Loucy (cell line): Measurements from ENCODE around the gene TET2.

ENCODE experiments used
- H2AFZ ChIP-seq: fragments of 200-600 bp; sonication (generic); 2 replicates; pipeline ENCODE4 v1.6.0; 2016; ENCODE audit warnings: antibody characterized with exemption, mild to moderate bottlenecking, low read length, moderate library complexity
- H3F3A ChIP-seq: fragments of 200-600 bp; 2 replicates; pipeline ENCODE4 v1.6.0; 2016; ENCODE audit warnings: antibody characterized with exemption, low read depth, mild to moderate bottlenecking
- H3K27me3 ChIP-seq: fragments of 200-600 bp; sonication (generic); 2 replicates; pipeline ENCODE4 v1.6.1; 2014; ENCODE audit warnings: low read length, mild to moderate bottlenecking; ENCODE audit not compliant: insufficient read depth, poor library complexity, severe bottlenecking
- H3K36me3 ChIP-seq: fragments of 200-600 bp; sonication (generic); 2 replicates; pipeline ENCODE4 v1.6.1; 2016; ENCODE audit warnings: low read length; ENCODE audit not compliant: insufficient read depth
- H3K4me1 ChIP-seq: fragments of 200-600 bp; sonication (generic); 2 replicates; pipeline ENCODE4 v1.5.1; 2014; ENCODE audit warnings: low read length, mild to moderate bottlenecking; ENCODE audit not compliant: insufficient read depth, poor library complexity, severe bottlenecking
- H3K4me2 ChIP-seq: fragments of 200-600 bp; sonication (generic); 2 replicates; pipeline ENCODE4 v1.6.0; 2014; ENCODE audit warnings: antibody characterized with exemption, low read length, low read depth, mild to moderate bottlenecking; ENCODE audit not compliant: poor library complexity, severe bottlenecking
- H3K4me3 ChIP-seq: fragments of 200-600 bp; sonication (generic); 2 replicates; pipeline ENCODE4 v1.5.1; 2014; ENCODE audit warnings: low read length, mild to moderate bottlenecking, mixed read lengths; ENCODE audit not compliant: poor library complexity, severe bottlenecking
- H3K79me2 ChIP-seq: fragments of 200-600 bp; sonication (generic); 2 replicates; pipeline ENCODE4 v1.6.1; 2014; ENCODE audit warnings: low read length; ENCODE audit not compliant: insufficient read depth
- H3K9ac ChIP-seq: fragments of 200-600 bp; sonication (generic); 2 replicates; pipeline ENCODE4 v1.6.0; 2014; ENCODE audit warnings: mild to moderate bottlenecking, low read depth, low read length, moderate library complexity; ENCODE audit not compliant: poor library complexity, severe bottlenecking
- H3K9me2 ChIP-seq: fragments of 200-600 bp; sonication (generic); replicated peaks from 2 replicates; pipeline ENCODE4 v1.6.1; 2016; ENCODE audit warnings: low read depth, low read length, mixed read lengths
- H3K9me3 ChIP-seq: fragments of 200-600 bp; sonication (generic); 2 replicates; pipeline ENCODE4 v1.6.1; 2014; ENCODE audit warnings: mild to moderate bottlenecking, antibody characterized with exemption, low read length, low read depth; ENCODE audit not compliant: insufficient read depth
- H4K20me1 ChIP-seq: fragments of 200-600 bp; sonication (generic); 2 replicates; pipeline ENCODE4 v1.6.0; 2014; ENCODE audit warnings: antibody characterized with exemption, low read length, mild to moderate bottlenecking; ENCODE audit not compliant: insufficient read depth, poor library complexity, severe bottlenecking
- CTCF ChIP-seq: fragments of 200-600 bp; sonication (generic); conservative IDR thresholded peaks from 2 replicates; pipeline ENCODE4 v1.5.1; 2014; ENCODE audit warnings: mild to moderate bottlenecking, antibody characterized with exemption, low read length
- EZH2phosphoT487 ChIP-seq: fragments of 200-600 bp; IDR thresholded peaks from 2 replicates; pipeline ENCODE4 v1.6.1; 2018; ENCODE audit warnings: antibody characterized with exemption, mild to moderate bottlenecking, moderate library complexity, borderline replicate concordance

Gene TET2

GRCh38 chr4:105181259-105181658 is 34.6 kb downstream of the TET2 start:
- H3F3A ChIP-seq = no peaks in the 10 kb centered on the region
- no peaks in the 10 kb centered on the region for H3K36me3 ChIP-seq
- H3K4me2 ChIP-seq = no peak overlapping the region

GRCh38 chr4:105182211-105182610 is 35.5 kb downstream of the TET2 start:
- no peaks in the 10 kb centered on the region for H3K36me3 ChIP-seq
- no peaks in the 10 kb centered on the region for H4K20me1 ChIP-seq
- H2AFZ ChIP-seq = no peak overlapping the region
- TF ChIP-seq CTCF = no peak
- TF ChIP-seq EZH2phosphoT487 = no peak
- H3K4me3 ChIP-seq = no peak overlapping the region
- H3F3A ChIP-seq = no peaks in the 10 kb centered on the region
- no peaks in the 10 kb centered on the region for H3K79me2 ChIP-seq
- H3K9me3 ChIP-seq = no peaks in the 10 kb centered on the region
- H3K27me3 ChIP-seq = no peaks in the 10 kb centered on the region
- H3K9ac ChIP-seq = no peak overlapping the region
- no peaks in the 10 kb centered on the region for H3K9me2 ChIP-seq
- no peak overlapping the region for H3K4me2 ChIP-seq
- peaks cover 10% of the 10 kb centered on the region for H3K4me1 ChIP-seq

More at GRCh38 chr4:105181259-105181658, 34.6 kb downstream of the TET2 start:
- H3K27me3 ChIP-seq = no peaks in the 10 kb centered on the region
- H3K79me2 ChIP-seq = no peaks in the 10 kb centered on the region
- H4K20me1 ChIP-seq = no peaks in the 10 kb centered on the region
- no peaks in the 10 kb centered on the region for H3K9me3 ChIP-seq
- H3K9me2 ChIP-seq = no peaks in the 10 kb centered on the region
- H2AFZ ChIP-seq = no peak overlapping the region
- H3K4me3 ChIP-seq = no peak overlapping the region
- no peak overlapping the region for H3K9ac ChIP-seq
- TF ChIP-seq CTCF = no peak
- no peak for TF ChIP-seq EZH2phosphoT487
- H3K4me1 ChIP-seq = peaks cover 10% of the 10 kb centered on the region

- H3K27me3 ChIP-seq = no peaks in the 10 kb centered on the region
- H3K4me2 ChIP-seq = peak overlapping the region; percentile 30
- H2AFZ ChIP-seq = peak overlapping the region; percentile 54
- no peak overlapping the region for H3K4me3 ChIP-seq
- peaks cover 10% of the 10 kb centered on the region for H3K4me1 ChIP-seq
- TF ChIP-seq EZH2phosphoT487 (no peak), CTCF (no peak)
- H3K36me3 ChIP-seq = no peaks in the 10 kb centered on the region
- no peaks in the 10 kb centered on the region for H3F3A ChIP-seq
- no peaks in the 10 kb centered on the region for H3K9me3 ChIP-seq
- H4K20me1 ChIP-seq = no peaks in the 10 kb centered on the region
- H3K9ac ChIP-seq = no peak overlapping the region
- no peaks in the 10 kb centered on the region for H3K79me2 ChIP-seq
- H3K9me2 ChIP-seq = no peaks in the 10 kb centered on the region
Measured at GRCh38 chr4:105184316-105184980, 37.8 kb downstream of the TET2 start.
